SK-N-SH treated with all-trans-retinoic acid at 6 μM for 48 hours (cell line): ENCODE results near the gene MALRD1.

Source experiments
- POU6F1 ChIP-seq: fragments of 250-450 bp; sonication (Bioruptor Pico); IDR thresholded peaks from 2 replicates; pipeline ENCODE4 v1.8.0; 2021; ENCODE audit warnings: low read depth, mild to moderate bottlenecking, moderate library complexity, borderline replicate concordance
- SNAI2 ChIP-seq: fragments of 250-450 bp; sonication (Bioruptor Pico); IDR thresholded peaks from 2 replicates; pipeline ENCODE4 v1.5.0; 2020; ENCODE audit warnings: mild to moderate bottlenecking, moderate library complexity
- TCF4 ChIP-seq: fragments of 250-450 bp; sonication (Bioruptor Pico); IDR thresholded peaks from 2 replicates; pipeline ENCODE4 v1.8.0; 2021; ENCODE audit warnings: mild to moderate bottlenecking, moderate library complexity, borderline replicate concordance
- ZFP3 ChIP-seq: fragments of 250-450 bp; sonication (Bioruptor Pico); IDR thresholded peaks from 2 replicates; pipeline ENCODE4 v1.5.0; 2020; ENCODE audit warnings: mild to moderate bottlenecking, moderate library complexity
- ZFP30 ChIP-seq: fragments of 450-650 bp; formaldehyde crosslinking; IDR thresholded peaks from 2 replicates; pipeline ENCODE4 v1.5.0; 2022; ENCODE audit warnings: mild to moderate bottlenecking, moderate library complexity
- ZNF70 ChIP-seq: fragments of 450-650 bp; formaldehyde crosslinking; IDR thresholded peaks from 2 replicates; pipeline ENCODE4 v1.5.0; 2020; ENCODE audit warnings: mild to moderate bottlenecking, moderate library complexity
- ZNF8 ChIP-seq: fragments of 450-650 bp; formaldehyde crosslinking; IDR thresholded peaks from 2 replicates; pipeline ENCODE4 v1.5.0; 2020; ENCODE audit warnings: mild to moderate bottlenecking, moderate library complexity

DNA sequence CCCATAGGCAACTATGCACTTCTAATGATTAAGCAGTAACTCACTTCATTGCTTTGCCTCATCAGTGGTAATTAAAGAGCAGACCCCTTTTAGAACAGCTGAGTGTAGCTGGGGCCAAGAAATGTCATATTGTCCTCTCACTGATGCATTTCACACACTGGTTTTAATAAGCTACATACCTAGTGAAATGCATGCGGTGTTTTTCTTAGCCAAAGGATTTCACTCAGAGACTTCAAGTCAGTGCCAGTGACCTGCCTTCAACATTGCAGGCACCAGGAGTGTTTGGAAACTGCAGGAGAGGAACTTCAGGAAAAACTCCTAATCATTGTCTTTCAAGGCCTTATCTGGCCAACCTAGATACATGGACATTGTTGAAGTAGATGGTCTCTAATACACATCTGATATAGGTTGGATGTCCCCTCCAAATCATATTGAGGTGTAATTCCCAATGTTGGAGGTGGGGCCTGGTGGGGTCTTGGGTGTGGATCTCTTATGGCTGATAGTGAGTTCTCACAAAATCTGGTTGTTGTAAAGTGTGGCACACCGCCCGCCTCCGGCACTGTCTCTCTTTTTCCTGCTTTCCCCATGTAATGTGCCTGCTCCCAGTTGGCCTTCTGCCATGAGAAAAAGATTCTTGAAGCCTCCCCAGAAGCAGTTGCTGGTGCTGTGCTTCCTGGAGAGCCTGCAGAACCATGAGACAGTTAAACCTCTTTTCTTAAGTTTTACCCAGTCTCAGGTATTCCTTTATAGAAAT lies 515.0 kb downstream of the MALRD1 start:
- no peak for TF ChIP-seq ZNF8 (CRISPR knock-in tag)
- no peak for TF ChIP-seq ZFP3 (CRISPR knock-in tag)
- no peak for TF ChIP-seq ZNF70
- no peak for TF ChIP-seq TCF4 (CRISPR knock-in tag)
- TF ChIP-seq SNAI2 (CRISPR knock-in tag), result no peak
- no peak for TF ChIP-seq POU6F1
- TF ChIP-seq ZFP30 (CRISPR knock-in tag), result no peak
